ENCODE measurements around the gene ALDH2. TPM values are rescaled to one million over a fixed set of nuclear protein-coding genes. Genes with fewer than 3 reads are reported as not detected.
"Not testable (repeated sequence)": the region's sequence is repeated elsewhere in the genome, so short reads cannot be mapped to it uniquely, and the experiment has no call there.

Gene ALDH2
- total RNA-seq, 4 donors from 2014 or later = 151 to 179 (median 157) TPM

DNA sequence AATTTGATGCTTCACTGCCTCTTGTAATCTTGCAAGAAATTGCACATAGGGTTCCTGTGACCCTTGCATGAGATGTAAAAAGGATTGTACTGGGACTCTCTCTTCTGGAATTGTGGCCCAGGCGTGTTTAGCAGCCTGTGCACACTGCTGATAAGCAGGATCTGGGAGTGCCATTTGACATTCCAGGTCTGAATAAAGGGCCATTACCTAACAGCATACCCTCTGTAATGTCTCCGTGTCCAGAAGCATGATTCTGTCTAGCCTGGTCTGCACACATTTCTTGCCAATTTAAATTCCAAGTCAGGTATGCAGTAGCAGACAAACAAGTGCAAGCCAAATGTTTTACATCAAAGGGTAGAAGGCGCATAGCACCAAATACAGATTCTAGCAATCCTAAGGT lies 57.2 kb downstream of the ALDH2 start:
- no peak overlapping the region for H3K4me3 ChIP-seq (ENCODE audit: low read depth, poor library complexity, severe bottlenecking)
- 59 to 60% methylated on average over 3 of the region's 3 CpGs for WGBS, 2 donors
- intact Hi-C loops (cut with DNase I; ENCODE audit: low total_unique reads) = no loop called here
- DNase-seq (ENCODE audit: low spot score in 2 of 2) = peak in 1 of 2 donors; percentile 12
- no peak for TF ChIP-seq POLR2A (IDR thresholded peaks at IDR 0.05)
- TF ChIP-seq, protein P1, sequence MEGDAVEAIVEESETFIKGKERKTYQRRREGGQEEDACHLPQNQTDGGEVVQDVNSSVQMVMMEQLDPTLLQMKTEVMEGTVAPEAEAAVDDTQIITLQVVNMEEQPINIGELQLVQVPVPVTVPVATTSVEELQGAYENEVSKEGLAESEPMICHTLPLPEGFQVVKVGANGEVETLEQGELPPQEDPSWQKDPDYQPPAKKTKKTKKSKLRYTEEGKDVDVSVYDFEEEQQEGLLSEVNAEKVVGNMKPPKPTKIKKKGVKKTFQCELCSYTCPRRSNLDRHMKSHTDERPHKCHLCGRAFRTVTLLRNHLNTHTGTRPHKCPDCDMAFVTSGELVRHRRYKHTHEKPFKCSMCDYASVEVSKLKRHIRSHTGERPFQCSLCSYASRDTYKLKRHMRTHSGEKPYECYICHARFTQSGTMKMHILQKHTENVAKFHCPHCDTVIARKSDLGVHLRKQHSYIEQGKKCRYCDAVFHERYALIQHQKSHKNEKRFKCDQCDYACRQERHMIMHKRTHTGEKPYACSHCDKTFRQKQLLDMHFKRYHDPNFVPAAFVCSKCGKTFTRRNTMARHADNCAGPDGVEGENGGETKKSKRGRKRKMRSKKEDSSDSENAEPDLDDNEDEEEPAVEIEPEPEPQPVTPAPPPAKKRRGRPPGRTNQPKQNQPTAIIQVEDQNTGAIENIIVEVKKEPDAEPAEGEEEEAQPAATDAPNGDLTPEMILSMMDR (IDR thresholded peaks at IDR 0.05) = no peak

DNA sequence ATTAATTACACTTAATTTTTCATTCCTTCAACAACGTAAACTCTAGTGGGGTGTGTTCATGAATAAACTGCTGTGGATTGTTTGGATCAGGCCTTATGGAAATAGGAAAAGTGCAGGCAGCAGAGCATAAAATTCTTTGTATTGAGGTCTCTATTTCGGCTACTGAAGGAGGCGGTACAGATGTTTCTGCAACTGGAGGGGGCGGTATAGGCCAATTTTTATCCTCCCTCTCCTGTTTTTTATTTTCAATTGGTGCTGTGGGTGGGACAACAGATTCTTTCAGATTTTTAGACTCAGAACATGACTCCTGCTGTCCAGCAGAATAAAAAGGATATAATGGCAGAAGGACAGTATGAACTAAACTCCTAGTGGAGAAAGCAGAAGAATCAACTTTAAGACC lies 57.6 kb downstream of the ALDH2 start:
- DNase-seq (ENCODE audit: low spot score in 2 of 2); intact Hi-C loops (cut with DNase I; ENCODE audit: low total_unique reads): not testable (repeated sequence)
- 42 to 47% methylated on average over 4 of the region's 4 CpGs for WGBS, 2 donors

DNA sequence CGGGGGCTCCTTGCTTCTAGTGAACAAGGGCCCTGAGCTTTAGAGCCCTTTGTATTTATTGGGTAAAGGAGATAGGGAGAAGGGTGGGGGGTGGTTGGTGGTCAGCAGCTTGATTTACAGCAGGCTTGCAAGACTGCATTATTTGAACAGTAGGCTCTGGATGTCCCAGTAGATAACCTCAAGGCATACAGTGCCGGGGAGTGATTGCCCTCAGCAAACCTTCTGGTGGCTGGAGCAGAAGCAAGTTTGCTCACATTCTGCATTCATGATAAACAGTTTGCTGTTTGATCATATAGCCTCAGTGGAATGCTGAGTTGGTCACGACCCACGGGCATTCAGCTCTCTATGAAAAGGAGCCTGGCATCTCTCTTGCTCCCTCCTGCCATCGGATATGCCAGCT lies 58.8 kb downstream of the ALDH2 start:
- WGBS, 2 donors = 80 to 85% methylated on average over 5 of the region's 5 CpGs
- H3K4me3 ChIP-seq (ENCODE audit: low read depth, poor library complexity, severe bottlenecking) = no peak overlapping the region
- TF ChIP-seq POLR2A (IDR thresholded peaks at IDR 0.05) = no peak
- intact Hi-C loops (cut with DNase I; ENCODE audit: low total_unique reads) = no loop called here
- DNase-seq (ENCODE audit: low spot score in 2 of 2) = no peak

More for the DNA sequence above, 57.6 kb downstream of the ALDH2 start:
- H3K4me3 ChIP-seq (ENCODE audit: low read depth, poor library complexity, severe bottlenecking) = not testable (repeated sequence)

DNA sequence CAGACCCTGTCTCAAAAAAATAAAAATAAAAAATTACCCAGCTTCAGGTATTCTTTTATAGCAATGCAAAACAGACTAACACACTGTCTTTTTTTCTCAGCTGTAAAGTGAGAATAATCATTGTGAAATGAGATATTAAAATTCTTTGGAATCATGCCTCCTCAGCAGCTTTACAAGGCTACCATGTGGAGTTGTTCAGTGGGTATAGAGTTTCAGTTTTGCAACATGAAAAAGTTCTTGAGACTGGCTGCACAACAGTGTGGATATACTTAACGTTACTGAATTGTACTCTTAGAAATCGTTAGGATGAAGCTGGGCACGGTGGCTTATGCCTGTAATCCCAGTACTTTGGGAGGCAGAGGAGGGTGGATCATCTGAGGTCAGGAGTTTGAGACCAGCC lies 59.6 kb downstream of the ALDH2 start:
- no peak for DNase-seq (ENCODE audit: low spot score in 2 of 2)
- TF ChIP-seq, protein P1 (IDR thresholded peaks at IDR 0.05) = no peak
- no peak for TF ChIP-seq POLR2A (IDR thresholded peaks at IDR 0.05)
- intact Hi-C loops (cut with DNase I; ENCODE audit: low total_unique reads) = no loop called here
- WGBS, 2 donors = 60% methylated on average over 3 of the region's 3 CpGs
- H3K4me3 ChIP-seq (ENCODE audit: low read depth, poor library complexity, severe bottlenecking) = no peak overlapping the region

DNA sequence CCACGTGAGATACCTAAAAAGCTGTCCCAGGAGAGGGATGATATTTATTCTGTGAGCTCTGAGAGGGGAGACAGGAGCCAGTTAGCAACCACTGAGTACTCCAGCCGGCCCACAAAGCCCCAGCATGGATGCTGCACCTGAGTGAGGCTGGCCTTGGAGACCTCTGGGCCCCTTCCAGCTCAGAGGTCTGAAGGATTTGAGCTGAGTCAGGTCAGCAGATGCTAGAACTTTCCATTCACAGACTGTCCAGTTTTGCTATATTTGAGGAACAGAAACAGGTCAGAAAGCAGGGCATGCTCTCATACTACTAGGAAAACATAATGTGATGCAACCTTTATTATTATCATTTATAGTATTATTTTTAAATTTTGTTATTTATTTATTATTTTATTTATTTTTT lies 60.3 kb downstream of the ALDH2 start:
- H3K4me3 ChIP-seq (ENCODE audit: low read depth, poor library complexity, severe bottlenecking) = no peak overlapping the region
- intact Hi-C loops (cut with DNase I; ENCODE audit: low total_unique reads) = loop anchor here (1.0 kb wide), 1 partner anchor 19 kb away; no protein-coding TSS in a partner anchor
- peak in 1 of 2 donors; percentile 42 for DNase-seq (ENCODE audit: low spot score in 2 of 2)
- TF ChIP-seq POLR2A (IDR thresholded peaks at IDR 0.05) = no peak
- TF ChIP-seq, protein P1 (IDR thresholded peaks at IDR 0.05) = no peak
- 63 to 71% methylated on average over 2 of the region's 2 CpGs for WGBS, 2 donors

DNA sequence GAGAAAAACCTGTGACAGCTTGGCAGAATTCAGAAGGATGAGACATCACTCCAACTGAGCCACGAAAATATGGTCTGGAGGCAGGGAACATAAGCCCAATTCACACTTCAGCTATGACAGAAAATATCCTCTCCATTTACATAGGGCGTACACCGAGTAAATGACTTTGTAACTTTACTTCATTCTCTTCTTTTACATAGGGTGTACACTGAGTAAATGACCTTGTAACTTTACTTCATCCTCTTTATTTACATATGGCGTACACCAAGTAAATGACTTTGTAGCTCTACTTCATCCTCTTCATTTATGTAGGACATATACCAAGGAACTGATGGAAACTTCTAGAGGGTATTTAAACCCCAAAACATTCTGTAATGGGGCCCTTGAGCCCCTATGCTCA lies 61.2 kb downstream of the ALDH2 start:
- intact Hi-C loops (cut with DNase I; ENCODE audit: low total_unique reads) = loop anchor here (1.0 kb wide), 1 partner anchor 20 kb away; no protein-coding TSS in a partner anchor
- no peak for TF ChIP-seq POLR2A (IDR thresholded peaks at IDR 0.05)
- 81 to 88% methylated on average over 4 of the region's 4 CpGs for WGBS, 2 donors
- H3K4me3 ChIP-seq (ENCODE audit: low read depth, poor library complexity, severe bottlenecking) = no peak overlapping the region
- no peak for DNase-seq (ENCODE audit: low spot score in 2 of 2)

DNA sequence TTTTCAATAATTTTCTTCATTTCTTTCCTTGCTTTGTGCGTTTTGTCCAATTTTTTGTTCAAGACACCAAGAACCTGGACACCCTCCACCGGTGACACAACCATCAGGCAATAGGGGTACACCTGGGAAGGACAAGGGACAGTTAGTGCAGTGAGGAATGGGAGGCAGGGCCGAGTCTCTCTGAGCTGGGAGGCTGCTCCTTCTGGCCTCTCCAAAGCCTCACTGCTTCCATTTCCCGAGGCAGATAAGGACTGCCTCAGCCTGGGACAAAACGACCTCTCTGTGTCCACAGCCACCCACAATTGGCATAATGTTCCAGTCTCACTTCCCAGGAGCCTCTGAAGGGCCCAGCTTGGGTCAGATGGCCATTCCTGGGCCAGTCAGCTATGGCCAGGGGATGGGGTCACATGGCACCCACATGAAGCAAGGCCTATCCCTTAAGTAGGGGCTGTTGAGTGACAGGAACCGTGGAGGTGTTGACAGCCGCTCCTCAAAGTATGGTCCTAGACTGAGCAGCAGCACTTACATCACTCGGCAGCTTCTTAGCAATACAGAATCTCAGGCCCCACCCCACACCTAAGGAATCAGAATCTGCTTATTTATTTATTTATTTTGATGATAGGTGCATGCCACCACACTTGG lies 61.7 kb downstream of the ALDH2 start:
- WGBS, 2 donors = 81 to 89% methylated on average over 7 to 8 of the region's 8 CpGs
- peak in 1 of 2 donors; percentile 57 for DNase-seq (ENCODE audit: low spot score in 2 of 2)
- no peak for TF ChIP-seq POLR2A (IDR thresholded peaks at IDR 0.05)
- TF ChIP-seq, protein P1 (IDR thresholded peaks at IDR 0.05) = no peak
- intact Hi-C loops (cut with DNase I; ENCODE audit: low total_unique reads) = no loop called here
- H3K4me3 ChIP-seq (ENCODE audit: low read depth, poor library complexity, severe bottlenecking) = no peak overlapping the region

DNA sequence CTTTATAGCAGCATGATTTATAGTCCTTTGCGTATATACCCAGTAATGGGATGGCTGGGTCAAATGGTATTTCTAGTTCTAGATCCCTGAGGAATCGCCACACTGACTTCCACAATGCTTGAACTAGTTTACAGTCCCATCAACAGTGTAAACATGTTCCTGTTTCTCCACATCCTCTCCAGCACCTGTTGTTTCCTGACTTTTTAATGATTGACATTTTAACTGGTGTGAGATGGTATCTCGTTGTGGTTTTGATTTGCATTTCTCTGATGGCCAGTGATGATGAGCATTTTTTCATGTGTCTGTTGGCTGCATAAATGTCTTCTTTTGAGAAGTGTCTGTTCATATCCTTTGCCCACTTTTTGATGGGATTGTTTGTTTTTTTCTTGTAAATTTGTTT lies 62.9 kb downstream of the ALDH2 start:
- DNase-seq (ENCODE audit: low spot score in 2 of 2); H3K4me3 ChIP-seq (ENCODE audit: low read depth, poor library complexity, severe bottlenecking); intact Hi-C loops (cut with DNase I; ENCODE audit: low total_unique reads): not testable (repeated sequence)
- 93 to 95% methylated on average over 3 of the region's 3 CpGs for WGBS, 2 donors

DNA sequence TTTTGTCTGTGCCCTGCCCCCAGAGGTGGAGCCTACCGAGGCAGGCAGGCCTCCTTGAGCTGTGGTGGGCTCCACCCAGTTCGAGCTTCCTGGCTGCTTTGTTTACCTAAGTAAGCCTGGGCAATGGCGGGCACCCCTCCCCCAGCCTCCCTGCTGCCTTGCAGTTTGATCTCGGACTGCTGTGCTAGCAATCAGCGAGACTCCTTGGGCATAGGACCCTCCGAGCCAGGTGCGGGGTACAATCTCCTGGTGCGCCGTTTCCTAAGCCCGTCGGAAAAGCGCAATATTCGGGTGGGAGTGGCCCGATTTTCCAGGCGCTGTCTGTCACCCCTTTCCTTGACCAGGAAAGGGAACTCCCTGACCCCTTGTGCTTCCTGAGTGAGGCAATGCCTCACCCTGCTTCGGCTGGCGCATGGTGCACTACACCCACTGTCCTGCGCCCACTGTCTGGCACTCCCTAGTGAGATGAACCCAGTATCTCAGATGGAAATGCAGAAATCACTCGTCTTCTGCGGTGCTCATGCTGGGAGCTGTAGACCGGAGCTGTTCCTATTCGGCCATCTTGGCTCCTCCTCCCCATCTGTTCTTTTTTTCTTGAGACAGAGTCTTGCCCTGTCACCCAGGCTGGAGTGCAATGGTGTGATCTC lies 68.1 kb downstream of the ALDH2 start:
- WGBS, 2 donors = 63 to 75% methylated on average over 20 to 22 of the region's 22 CpGs
- DNase-seq (ENCODE audit: low spot score in 2 of 2) = peak in 1 of 2 donors; percentile 84
- intact Hi-C loops (cut with DNase I; ENCODE audit: low total_unique reads); H3K4me3 ChIP-seq (ENCODE audit: low read depth, poor library complexity, severe bottlenecking): not testable (repeated sequence)

DNA sequence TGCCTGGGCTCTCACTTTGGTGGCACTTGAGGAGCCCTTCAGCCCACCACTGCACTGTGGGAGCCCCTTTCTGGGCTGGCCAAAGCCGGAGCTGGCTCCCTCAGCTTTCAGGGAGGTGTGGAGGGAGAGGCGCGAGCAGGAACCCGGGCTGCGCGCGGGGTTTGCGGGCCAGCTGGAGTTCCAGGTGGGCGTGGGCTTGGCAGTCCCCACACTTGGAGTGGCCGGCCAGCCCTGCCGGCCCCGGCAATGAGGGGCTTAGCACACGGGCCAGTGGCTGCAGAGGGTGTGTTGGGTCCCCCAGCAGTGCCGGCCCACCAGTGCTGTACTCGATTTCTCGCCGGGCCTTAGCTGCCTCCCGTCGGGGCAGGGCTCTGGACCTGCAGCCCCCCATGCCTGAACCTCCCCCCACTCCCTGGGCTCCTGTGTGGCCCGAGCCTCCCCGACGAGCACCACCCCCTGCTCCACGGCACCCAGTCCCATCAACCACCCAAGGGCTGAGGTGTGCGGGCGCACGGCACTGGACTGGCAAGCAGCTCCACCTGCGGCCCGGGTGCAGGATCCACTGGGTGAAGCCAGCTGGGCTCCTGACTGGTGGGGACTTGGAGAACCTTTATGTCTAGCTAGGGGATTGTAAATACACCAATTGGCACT lies 68.9 kb downstream of the ALDH2 start:
- 88 to 94% methylated on average over 20 to 25 of the region's 28 CpGs for WGBS, 2 donors
- H3K4me3 ChIP-seq (ENCODE audit: low read depth, poor library complexity, severe bottlenecking); intact Hi-C loops (cut with DNase I; ENCODE audit: low total_unique reads): not testable (repeated sequence)
- peak in 1 of 2 donors; percentile 81 for DNase-seq (ENCODE audit: low spot score in 2 of 2)
